Astrocyte (in vitro differentiated cells and primary cell): Measurements from ENCODE around the gene SPSB3.

Source experiments
- EZH2 ChIP-seq: IDR thresholded peaks from 2 replicates; pipeline ENCODE4 v1.6.1; 2012; ENCODE audit warnings: mild to moderate bottlenecking, low read length, inconsistent platforms; ENCODE audit not compliant: insufficient read depth
- TF ChIP-seq, protein P1 (sequence below): IDR thresholded peaks from 2 replicates; pipeline ENCODE4 v1.5.1; 2011; ENCODE audit warnings: low read depth, mild to moderate bottlenecking, inconsistent platforms, low read length, moderate library complexity; ENCODE audit not compliant: insufficient read depth

DNA sequence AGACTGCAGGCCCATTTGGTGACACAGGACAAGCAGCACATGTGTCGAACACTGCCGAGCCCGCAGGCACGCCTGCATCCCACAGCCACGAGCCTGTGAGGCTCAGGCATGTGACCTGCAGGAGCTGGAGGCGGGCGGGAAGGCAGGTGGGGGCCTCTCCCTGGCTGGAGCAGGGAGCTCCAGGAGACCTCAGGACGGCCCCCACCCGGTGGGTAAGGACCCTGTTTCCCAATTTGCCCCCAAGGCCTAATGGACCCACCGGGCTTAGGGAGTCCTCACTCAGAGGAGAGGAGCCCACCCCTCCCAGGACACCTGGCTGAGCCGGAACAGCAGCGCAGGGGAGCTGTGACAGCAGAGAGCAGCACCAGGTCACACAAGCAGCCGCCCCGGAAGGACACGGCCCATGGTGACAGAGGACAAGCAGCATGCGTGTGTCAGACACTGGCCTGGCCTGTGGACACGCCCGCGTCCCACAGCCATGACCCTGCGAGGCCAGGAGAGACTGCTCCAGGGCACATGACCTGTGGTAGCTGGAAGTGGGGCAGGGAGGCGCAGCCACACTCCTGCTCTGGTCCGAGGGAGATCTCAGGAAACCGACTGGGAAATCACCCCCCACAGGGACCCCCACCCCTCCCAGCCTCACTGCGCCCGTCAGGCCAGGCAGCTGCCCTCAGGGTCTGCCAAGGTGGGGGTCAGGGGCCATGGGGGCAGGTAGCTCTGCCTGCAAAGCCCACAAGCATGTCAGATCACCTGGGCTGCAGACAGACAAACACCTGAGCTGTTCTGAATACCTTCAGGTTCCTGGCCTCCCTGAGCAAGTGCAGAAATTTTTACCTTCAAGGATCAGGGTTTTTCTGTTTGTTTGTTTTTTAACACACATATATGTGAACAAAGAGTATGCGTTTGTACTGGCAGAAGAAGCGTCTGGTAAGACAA is 2.4 kb downstream of the SPSB3 start:
- TF ChIP-seq, protein P1, sequence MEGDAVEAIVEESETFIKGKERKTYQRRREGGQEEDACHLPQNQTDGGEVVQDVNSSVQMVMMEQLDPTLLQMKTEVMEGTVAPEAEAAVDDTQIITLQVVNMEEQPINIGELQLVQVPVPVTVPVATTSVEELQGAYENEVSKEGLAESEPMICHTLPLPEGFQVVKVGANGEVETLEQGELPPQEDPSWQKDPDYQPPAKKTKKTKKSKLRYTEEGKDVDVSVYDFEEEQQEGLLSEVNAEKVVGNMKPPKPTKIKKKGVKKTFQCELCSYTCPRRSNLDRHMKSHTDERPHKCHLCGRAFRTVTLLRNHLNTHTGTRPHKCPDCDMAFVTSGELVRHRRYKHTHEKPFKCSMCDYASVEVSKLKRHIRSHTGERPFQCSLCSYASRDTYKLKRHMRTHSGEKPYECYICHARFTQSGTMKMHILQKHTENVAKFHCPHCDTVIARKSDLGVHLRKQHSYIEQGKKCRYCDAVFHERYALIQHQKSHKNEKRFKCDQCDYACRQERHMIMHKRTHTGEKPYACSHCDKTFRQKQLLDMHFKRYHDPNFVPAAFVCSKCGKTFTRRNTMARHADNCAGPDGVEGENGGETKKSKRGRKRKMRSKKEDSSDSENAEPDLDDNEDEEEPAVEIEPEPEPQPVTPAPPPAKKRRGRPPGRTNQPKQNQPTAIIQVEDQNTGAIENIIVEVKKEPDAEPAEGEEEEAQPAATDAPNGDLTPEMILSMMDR, result no peak
- no peak for TF ChIP-seq EZH2
